Fibroblast of peridontal ligament (primary cell): ENCODE data around the gene RAB40C.
A peak's percentile ranks its signal among the peaks of the same experiment; 100 is the strongest.
"Not testable (repeated sequence)": the region's sequence is repeated elsewhere in the genome, so short reads cannot be mapped to it uniquely, and the experiment has no call there.

Source experiments
- DNase-seq: peaks from one replicate; pipeline ENCODE4 v3.0.0-alpha.2; 2010; ENCODE audit errors: extremely low read depth

RAB40C gene

GRCh38 chr16:590815-591200 lies 942 bp downstream of the RAB40C start:
- no peak for DNase-seq

GRCh38 chr16:591231-591630 lies 1.4 kb downstream of the RAB40C start:
- no peak for DNase-seq

GRCh38 chr16:591892-592517 lies 2.1 kb downstream of the RAB40C start:
- DNase-seq = no peak

- no peak for DNase-seq
Measured at GRCh38 chr16:592518-593306, 2.8 kb downstream of the RAB40C start.

GRCh38 chr16:593406-593805 lies 3.5 kb downstream of the RAB40C start:
- DNase-seq = no peak

GRCh38 chr16:593807-594206 lies 3.9 kb downstream of the RAB40C start:
- DNase-seq = no peak

- DNase-seq = no peak
Measured at GRCh38 chr16:595094-595528, 5.2 kb downstream of the RAB40C start.

- DNase-seq = no peak
Measured at GRCh38 chr16:595942-596735, 6.3 kb downstream of the RAB40C start.

GRCh38 chr16:596736-597060 lies 6.8 kb downstream of the RAB40C start:
- DNase-seq = no peak

GRCh38 chr16:597655-598054 lies 7.8 kb downstream of the RAB40C start:
- DNase-seq = not testable (repeated sequence)

GRCh38 chr16:598823-599739 lies 9.2 kb downstream of the RAB40C start:
- no peak for DNase-seq

GRCh38 chr16:600781-601180 lies 10.9 kb downstream of the RAB40C start:
- peak; percentile 6 for DNase-seq

- no peak for DNase-seq
Measured at GRCh38 chr16:603933-604332, 14.1 kb downstream of the RAB40C start.

- DNase-seq = no peak
Measured at GRCh38 chr16:606656-607307, 16.9 kb downstream of the RAB40C start.

- no peak for DNase-seq
Measured at GRCh38 chr16:608019-608418, 18.2 kb downstream of the RAB40C start.

GRCh38 chr16:609316-609715 lies 19.4 kb downstream of the RAB40C start:
- no peak for DNase-seq

GRCh38 chr16:609984-610383 lies 20.1 kb downstream of the RAB40C start:
- DNase-seq = no peak

- peak; percentile 8 for DNase-seq
Measured at GRCh38 chr16:610513-611381, 20.9 kb downstream of the RAB40C start.

- no peak for DNase-seq
Measured at GRCh38 chr16:615122-615521, 25.3 kb downstream of the RAB40C start.
